GM19239 (cell line): Measurements from ENCODE around the gene ZCWPW1.
A peak's percentile ranks its signal among the peaks of the same experiment; 100 is the strongest.
"Not testable (repeated sequence)": the region's sequence is repeated elsewhere in the genome, so short reads cannot be mapped to it uniquely, and the experiment has no call there.

ENCODE experiments used
- DNase-seq: peaks from one replicate; pipeline ENCODE4 v3.0.0; 2011; ENCODE audit warnings: low spot score; ENCODE audit not compliant: insufficient read length
- FAIRE-seq: peaks from 2 replicates; lab custom pipeline; 2011; peaks lifted over from hg19 to GRCh38; lab: Jason Lieb, UNC

The ZCWPW1 gene

GRCh38 chr7:100407285-100408180 is 21.0 kb downstream of the ZCWPW1 start:
- FAIRE-seq (peak; percentile 81), DNase-seq (peak; percentile 40)

GRCh38 chr7:100406767-100407166 is 21.7 kb downstream of the ZCWPW1 start:
- no peak for FAIRE-seq

GRCh38 chr7:100402241-100402640 is 26.3 kb downstream of the ZCWPW1 start:
- no peak for DNase-seq
- FAIRE-seq = no peak

More at GRCh38 chr7:100406767-100407166, 21.7 kb downstream of the ZCWPW1 start:
- no peak for DNase-seq

- no peak for DNase-seq
Observed at GRCh38 chr7:100401811-100402210, 26.7 kb downstream of the ZCWPW1 start.

GRCh38 chr7:100400656-100401055 is 27.8 kb downstream of the ZCWPW1 start:
- DNase-seq = no peak
- no peak for FAIRE-seq

More at GRCh38 chr7:100401811-100402210, 26.7 kb downstream of the ZCWPW1 start:
- no peak for FAIRE-seq

- FAIRE-seq = no peak
- DNase-seq = no peak
Observed at GRCh38 chr7:100400041-100400440, 28.5 kb downstream of the ZCWPW1 start.

- no peak for FAIRE-seq
- no peak for DNase-seq
Observed at GRCh38 chr7:100398239-100398638, 30.3 kb downstream of the ZCWPW1 start.

- FAIRE-seq (peak; percentile 42), DNase-seq (no peak)
Observed at GRCh38 chr7:100397315-100398081, 31.0 kb downstream of the ZCWPW1 start.

GRCh38 chr7:100396421-100396982 is 32.0 kb downstream of the ZCWPW1 start:
- FAIRE-seq (peak; percentile 97), DNase-seq (peak; percentile 44)

GRCh38 chr7:100394077-100394476 is 34.4 kb downstream of the ZCWPW1 start:
- DNase-seq (no peak), FAIRE-seq (no peak)

GRCh38 chr7:100393233-100393905 is 35.1 kb downstream of the ZCWPW1 start:
- no peak for DNase-seq
- peak; percentile 77 for FAIRE-seq

- DNase-seq = no peak
- FAIRE-seq = no peak
Observed at GRCh38 chr7:100390286-100391009, 38.1 kb downstream of the ZCWPW1 start.

- FAIRE-seq = no peak
- no peak for DNase-seq
Observed at GRCh38 chr7:100389437-100390088, 38.9 kb downstream of the ZCWPW1 start.

GRCh38 chr7:100387695-100388094 is 40.8 kb downstream of the ZCWPW1 start:
- FAIRE-seq (no peak), DNase-seq (no peak)

- no peak for FAIRE-seq
- no peak for DNase-seq
Observed at GRCh38 chr7:100386940-100387339, 41.6 kb downstream of the ZCWPW1 start.

GRCh38 chr7:100384628-100385294 is 43.7 kb downstream of the ZCWPW1 start:
- FAIRE-seq (no peak), DNase-seq (no peak)

- not testable (repeated sequence) for DNase-seq, FAIRE-seq
Observed at GRCh38 chr7:100382234-100382853, 46.2 kb downstream of the ZCWPW1 start.
